HUES6 (cell line): ENCODE data around the gene MMRN2.

Experiments
- H3K27ac ChIP-seq: 2 replicates; pipeline ENCODE4 v1.7.0; 2013; ENCODE audit warnings: low read depth, mild to moderate bottlenecking, low read length, inconsistent platforms
- H3K27me3 ChIP-seq: 2 replicates; pipeline ENCODE4 v1.6.1; 2013; ENCODE audit warnings: low read length; ENCODE audit not compliant: control insufficient read depth, insufficient read depth
- H3K36me3 ChIP-seq: 2 replicates; pipeline ENCODE4 v1.6.1; 2013; ENCODE audit warnings: low read length; ENCODE audit not compliant: control insufficient read depth, insufficient read depth
- H3K4me1 ChIP-seq: 2 replicates; pipeline ENCODE4 v1.6.1; 2013; ENCODE audit warnings: low read length; ENCODE audit not compliant: control insufficient read depth, insufficient read depth
- H3K4me3 ChIP-seq: 2 replicates; pipeline ENCODE4 v1.5.1; 2013; ENCODE audit warnings: low read depth, low read length
- H3K9ac ChIP-seq: one replicate; pipeline ENCODE4 v1.6.1; 2013; ENCODE audit warnings: mild to moderate bottlenecking, low read length
- H3K9me3 ChIP-seq: 2 replicates; pipeline ENCODE4 v1.6.1; 2013; ENCODE audit warnings: low read depth, low read length; ENCODE audit not compliant: control insufficient read depth, insufficient read depth

Gene MMRN2

DNA sequence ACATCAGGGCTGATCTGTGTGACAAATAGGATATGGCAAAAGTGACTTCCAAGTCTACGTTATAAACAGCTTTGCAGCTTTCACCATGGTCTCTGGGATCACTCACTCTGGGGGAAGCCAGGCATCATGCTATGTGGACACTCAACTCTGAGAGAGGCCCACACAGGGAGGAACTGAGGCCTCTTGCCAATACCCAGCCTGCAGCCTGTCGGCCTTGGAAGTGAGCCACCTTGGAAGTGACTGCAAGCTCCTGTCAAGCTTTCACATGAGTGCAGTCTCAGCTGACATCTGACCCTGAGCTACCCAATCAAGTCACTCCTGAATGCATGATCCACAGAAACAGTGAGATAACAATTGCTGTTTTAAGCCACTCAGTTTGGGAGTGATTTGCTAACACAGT lies 56.5 kb downstream of the MMRN2 start:
- peaks cover 67% of the 10 kb centered on the region for H3K36me3 ChIP-seq
- peaks cover 12% of the 10 kb centered on the region for H3K4me1 ChIP-seq
- H3K9ac ChIP-seq = no peak overlapping the region
- H3K9me3 ChIP-seq = no peaks in the 10 kb centered on the region
- no peak overlapping the region for H3K4me3 ChIP-seq
- H3K27ac ChIP-seq = no peak overlapping the region
- H3K27me3 ChIP-seq = no peaks in the 10 kb centered on the region

DNA sequence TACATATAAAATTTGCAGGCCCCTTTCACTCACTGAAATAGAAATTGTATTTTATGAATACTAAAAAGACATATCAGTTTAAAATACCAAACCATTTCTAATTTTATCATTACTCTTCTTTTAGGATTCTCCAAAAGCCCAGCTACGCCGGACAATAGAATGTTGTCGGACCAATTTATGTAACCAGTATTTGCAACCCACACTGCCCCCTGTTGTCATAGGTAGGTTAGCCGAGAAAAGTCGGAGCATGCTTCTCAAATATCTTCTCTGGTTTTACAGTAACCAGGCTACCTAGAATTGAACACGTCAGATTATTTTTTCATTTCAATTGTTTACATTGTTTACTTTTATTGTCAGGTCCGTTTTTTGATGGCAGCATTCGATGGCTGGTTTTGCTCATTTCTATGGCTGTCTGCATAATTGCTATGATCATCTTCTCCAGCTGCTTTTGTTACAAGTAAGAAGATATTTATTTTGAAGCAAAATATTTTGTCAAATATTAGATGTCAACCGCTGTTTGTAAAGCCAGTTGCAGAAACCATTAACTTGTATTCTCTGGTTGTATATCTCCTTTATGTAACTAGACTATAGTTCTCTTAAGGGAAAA lies 57.6 kb downstream of the MMRN2 start:
- H3K27me3 ChIP-seq = no peaks in the 10 kb centered on the region
- H3K36me3 ChIP-seq = peaks cover 61% of the 10 kb centered on the region
- H3K4me3 ChIP-seq = no peak overlapping the region
- no peak overlapping the region for H3K9ac ChIP-seq
- no peaks in the 10 kb centered on the region for H3K9me3 ChIP-seq
- H3K27ac ChIP-seq = no peak overlapping the region
- peaks cover 12% of the 10 kb centered on the region for H3K4me1 ChIP-seq

DNA sequence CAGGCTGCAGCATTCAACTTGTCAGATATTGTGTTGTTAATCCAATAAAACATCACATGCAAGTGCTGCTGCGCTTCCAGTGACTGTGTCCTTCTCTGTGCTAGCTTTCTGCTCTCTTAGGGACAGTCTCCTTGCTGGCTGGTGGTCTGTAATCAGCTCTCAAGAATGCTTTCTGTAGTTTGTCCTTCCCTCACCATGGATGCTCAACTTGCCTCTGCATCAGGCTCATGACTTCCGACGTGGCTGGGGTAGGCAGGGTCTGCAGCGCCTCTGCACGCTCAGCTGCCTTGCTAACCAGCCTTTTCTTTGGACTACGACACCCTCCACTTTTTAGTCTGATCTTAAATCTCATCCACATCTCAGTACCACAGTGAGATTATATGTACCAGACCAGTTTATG lies 58.3 kb downstream of the MMRN2 start:
- no peaks in the 10 kb centered on the region for H3K27me3 ChIP-seq
- H3K4me1 ChIP-seq = peaks cover 12% of the 10 kb centered on the region
- H3K4me3 ChIP-seq = no peak overlapping the region
- H3K9me3 ChIP-seq = no peaks in the 10 kb centered on the region
- no peak overlapping the region for H3K27ac ChIP-seq
- H3K36me3 ChIP-seq = peaks cover 61% of the 10 kb centered on the region
- H3K9ac ChIP-seq = no peak overlapping the region

GRCh38 chr10:86898511-86898910 lies 58.9 kb downstream of the MMRN2 start:
- Histone ChIP-seq H3K27ac (no peak overlapping the region), H3K36me3 (peaks cover 63% of the 10 kb centered on the region), H3K4me3 (no peak overlapping the region), H3K9me3 (no peaks in the 10 kb centered on the region), H3K9ac (no peak overlapping the region), H3K4me1 (peaks cover 12% of the 10 kb centered on the region), H3K27me3 (no peaks in the 10 kb centered on the region)

DNA sequence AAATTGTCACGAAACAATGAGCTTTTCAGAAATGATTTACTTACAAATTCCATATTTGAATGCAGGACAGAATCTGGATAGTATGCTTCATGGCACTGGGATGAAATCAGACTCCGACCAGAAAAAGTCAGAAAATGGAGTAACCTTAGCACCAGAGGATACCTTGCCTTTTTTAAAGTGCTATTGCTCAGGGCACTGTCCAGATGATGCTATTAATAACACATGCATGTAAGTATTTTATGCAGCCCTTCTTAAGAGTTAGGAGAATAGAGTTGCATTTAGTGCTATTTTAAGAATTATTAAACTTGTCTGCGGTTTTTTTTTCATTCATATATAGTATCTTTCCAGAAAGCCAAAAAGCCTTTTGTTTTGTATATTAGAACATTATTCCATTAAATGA lies 67.4 kb downstream of the MMRN2 start:
- Histone ChIP-seq H3K36me3 (peaks cover 58% of the 10 kb centered on the region), H3K27me3 (no peaks in the 10 kb centered on the region), H3K9ac (no peak overlapping the region), H3K9me3 (no peaks in the 10 kb centered on the region), H3K4me1 (peaks cover 11% of the 10 kb centered on the region; the same call in 1 of the 2 replicates), H3K27ac (no peak overlapping the region), H3K4me3 (no peak overlapping the region)

DNA sequence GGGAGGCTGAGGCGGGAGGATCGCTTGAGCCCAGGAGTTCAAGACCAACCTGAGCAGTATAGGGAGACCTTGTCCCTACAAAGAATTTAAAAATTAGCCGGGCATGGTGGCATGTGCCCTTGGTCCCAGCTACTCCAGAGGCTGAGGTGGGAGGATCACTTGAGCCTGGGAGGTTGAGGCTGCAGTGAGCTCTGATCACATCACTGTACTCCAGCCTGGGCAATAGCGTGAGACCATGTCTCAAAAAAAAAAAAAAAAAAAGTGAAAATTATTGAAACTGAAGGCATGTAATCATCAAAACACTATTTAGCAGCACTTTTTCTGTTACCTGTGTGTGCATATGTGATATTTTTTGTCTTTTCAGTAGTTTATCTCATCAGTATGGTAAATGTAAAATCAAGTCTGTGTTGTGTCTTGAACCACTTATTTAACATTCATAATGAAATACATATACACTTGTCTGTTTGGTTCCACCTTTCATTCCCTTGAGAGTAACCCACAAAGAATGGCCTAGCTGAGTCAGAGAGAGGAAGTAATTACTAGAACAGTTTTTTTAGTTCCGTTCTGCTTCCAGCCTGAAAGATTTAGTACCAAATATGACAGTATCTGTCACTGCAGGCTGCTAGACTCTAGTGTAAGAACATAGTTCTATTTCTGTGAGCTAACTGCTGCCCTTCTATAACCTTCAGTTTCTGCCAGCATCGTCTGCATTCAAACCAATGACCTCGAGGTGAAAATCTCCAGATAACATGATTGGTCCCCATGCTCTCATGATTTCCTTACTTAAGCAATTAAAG lies 68.6 kb downstream of the MMRN2 start:
- H3K36me3 ChIP-seq = peaks cover 45% of the 10 kb centered on the region
- no peaks in the 10 kb centered on the region for H3K27me3 ChIP-seq
- H3K4me1 ChIP-seq = peaks cover 11% of the 10 kb centered on the region; the same call in 1 of the 2 replicates
- H3K9me3 ChIP-seq = no peaks in the 10 kb centered on the region
- H3K4me3 ChIP-seq = no peak overlapping the region
- H3K9ac ChIP-seq = no peak overlapping the region
- H3K27ac ChIP-seq = no peak overlapping the region
